ENCODE data around the gene SORCS3.

DNA sequence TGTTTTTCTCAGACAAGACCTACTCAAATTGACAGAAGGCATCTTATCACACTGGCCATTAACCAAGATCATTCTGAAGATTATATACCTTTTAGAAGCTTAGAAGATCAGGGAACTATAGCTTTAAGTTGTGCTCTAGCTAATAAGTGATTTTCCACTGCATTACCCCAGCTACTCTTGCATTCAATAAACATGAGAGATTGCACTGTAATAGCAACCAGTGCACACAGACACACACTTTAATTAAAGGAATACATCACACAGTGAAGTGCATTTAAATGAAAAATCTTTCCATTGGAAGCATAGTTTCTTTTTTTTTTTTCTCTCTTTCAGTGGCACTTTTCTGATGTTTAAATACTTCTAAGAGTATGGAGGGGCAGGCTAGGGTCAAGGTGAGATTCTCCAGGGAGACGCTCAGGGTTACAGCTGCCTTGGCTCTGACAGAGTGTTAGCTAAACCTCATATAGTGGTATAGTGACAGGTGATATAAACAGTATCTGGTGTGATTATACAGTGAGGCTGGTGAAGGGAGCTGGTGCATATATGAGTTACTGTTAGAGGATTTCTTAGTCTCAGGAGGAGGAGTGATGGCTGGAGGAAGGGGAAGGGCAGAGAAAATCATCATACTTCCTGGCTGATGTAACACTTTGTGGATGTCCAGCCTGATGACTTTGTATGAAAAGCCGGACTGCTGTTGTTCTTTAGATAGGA is 369.5 kb downstream of the SORCS3 start:
- TF ChIP-seq, protein P1, sequence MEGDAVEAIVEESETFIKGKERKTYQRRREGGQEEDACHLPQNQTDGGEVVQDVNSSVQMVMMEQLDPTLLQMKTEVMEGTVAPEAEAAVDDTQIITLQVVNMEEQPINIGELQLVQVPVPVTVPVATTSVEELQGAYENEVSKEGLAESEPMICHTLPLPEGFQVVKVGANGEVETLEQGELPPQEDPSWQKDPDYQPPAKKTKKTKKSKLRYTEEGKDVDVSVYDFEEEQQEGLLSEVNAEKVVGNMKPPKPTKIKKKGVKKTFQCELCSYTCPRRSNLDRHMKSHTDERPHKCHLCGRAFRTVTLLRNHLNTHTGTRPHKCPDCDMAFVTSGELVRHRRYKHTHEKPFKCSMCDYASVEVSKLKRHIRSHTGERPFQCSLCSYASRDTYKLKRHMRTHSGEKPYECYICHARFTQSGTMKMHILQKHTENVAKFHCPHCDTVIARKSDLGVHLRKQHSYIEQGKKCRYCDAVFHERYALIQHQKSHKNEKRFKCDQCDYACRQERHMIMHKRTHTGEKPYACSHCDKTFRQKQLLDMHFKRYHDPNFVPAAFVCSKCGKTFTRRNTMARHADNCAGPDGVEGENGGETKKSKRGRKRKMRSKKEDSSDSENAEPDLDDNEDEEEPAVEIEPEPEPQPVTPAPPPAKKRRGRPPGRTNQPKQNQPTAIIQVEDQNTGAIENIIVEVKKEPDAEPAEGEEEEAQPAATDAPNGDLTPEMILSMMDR (IDR thresholded peaks at IDR 0.05 in 4 of 5, conservative IDR thresholded peaks at IDR 0.05 in 1 of 5), result no peak
- no peak for TF ChIP-seq POLR2A (IDR thresholded peaks at IDR 0.05)
